ENCODE data around the gene PDE4D. TPM values are rescaled to one million over a fixed set of nuclear protein-coding genes. Genes with fewer than 3 reads are reported as not detected.
A peak's percentile ranks its signal among the peaks of the same experiment; 100 is the strongest.

Gene PDE4D
- polyA plus RNA-seq, 1 donor (not counting 4 experiments of a cell fraction or from before 2014, with no cell fraction given): 3.6 TPM

DNA sequence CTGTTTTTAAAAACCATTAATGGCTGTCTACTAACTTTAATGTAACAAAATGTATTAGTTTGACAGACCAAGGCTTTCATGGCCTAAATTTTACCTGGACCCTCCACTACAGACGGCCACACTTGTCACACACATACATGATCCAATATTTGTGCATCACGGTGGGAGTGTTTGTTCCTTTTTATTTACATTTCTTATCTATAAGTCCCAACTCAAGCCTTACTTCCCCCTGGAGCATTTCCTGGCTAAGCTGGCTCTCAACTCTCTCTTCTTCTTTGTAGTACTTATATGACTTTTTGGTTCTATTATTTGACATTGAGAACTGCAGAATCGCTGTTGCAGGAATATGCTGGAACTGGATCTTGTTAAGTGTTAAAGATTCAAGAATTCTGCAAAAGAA, 776.2 kb downstream of the PDE4D start:
- no peaks in the 10 kb centered on the region for H3K9me1 ChIP-seq (ENCODE audit: control insufficient read depth, extremely low read depth, insufficient read depth, low read length)
- no peaks in the 10 kb centered on the region for H3K9me3 ChIP-seq (ENCODE audit: control insufficient read depth, low read depth, low read length)
- no peak overlapping the region for H3K4me2 ChIP-seq (ENCODE audit: control insufficient read depth, extremely low read depth, insufficient read depth, low read depth, low read length)
- peaks cover 17% of the 10 kb centered on the region for H3K4me1 ChIP-seq (ENCODE audit: control insufficient read depth, extremely low read depth, insufficient read depth, low read length)
- dilution Hi-C loops (cut with MboI; ENCODE audit: extremely low pct_ligation_motif_present, low sequenced_read_pairs): no loop called here
- H3K79me2 ChIP-seq (ENCODE audit: control insufficient read depth, insufficient read depth, low read length): no peaks in the 10 kb centered on the region
- no peak for TF ChIP-seq EZH2 (IDR thresholded peaks at IDR 0.05; ENCODE audit: low read length)
- TF ChIP-seq, protein P1, sequence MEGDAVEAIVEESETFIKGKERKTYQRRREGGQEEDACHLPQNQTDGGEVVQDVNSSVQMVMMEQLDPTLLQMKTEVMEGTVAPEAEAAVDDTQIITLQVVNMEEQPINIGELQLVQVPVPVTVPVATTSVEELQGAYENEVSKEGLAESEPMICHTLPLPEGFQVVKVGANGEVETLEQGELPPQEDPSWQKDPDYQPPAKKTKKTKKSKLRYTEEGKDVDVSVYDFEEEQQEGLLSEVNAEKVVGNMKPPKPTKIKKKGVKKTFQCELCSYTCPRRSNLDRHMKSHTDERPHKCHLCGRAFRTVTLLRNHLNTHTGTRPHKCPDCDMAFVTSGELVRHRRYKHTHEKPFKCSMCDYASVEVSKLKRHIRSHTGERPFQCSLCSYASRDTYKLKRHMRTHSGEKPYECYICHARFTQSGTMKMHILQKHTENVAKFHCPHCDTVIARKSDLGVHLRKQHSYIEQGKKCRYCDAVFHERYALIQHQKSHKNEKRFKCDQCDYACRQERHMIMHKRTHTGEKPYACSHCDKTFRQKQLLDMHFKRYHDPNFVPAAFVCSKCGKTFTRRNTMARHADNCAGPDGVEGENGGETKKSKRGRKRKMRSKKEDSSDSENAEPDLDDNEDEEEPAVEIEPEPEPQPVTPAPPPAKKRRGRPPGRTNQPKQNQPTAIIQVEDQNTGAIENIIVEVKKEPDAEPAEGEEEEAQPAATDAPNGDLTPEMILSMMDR (optimal IDR thresholded peaks at IDR 0.05 in 1 of 3, IDR thresholded peaks at IDR 0.05 in 1 of 3, conservative IDR thresholded peaks at IDR 0.05 in 1 of 3; ENCODE audit: extremely low read depth in 1 of 3, insufficient read depth in 2 of 3, low read length in 3 of 3): no peak
- no peak for DNase-seq (ENCODE audit: low read depth, low spot score)
- H3K9ac ChIP-seq (ENCODE audit: control insufficient read depth, extremely low read depth, insufficient read depth, low read length): no peak overlapping the region
- H4K20me1 ChIP-seq (ENCODE audit: control insufficient read depth, extremely low read depth, insufficient read depth, low read length): no peaks in the 10 kb centered on the region
- no peak overlapping the region for H3K4me3 ChIP-seq (ENCODE audit: control insufficient read depth in 2 of 3, extremely low read depth in 1 of 3, insufficient read depth in 2 of 3, low read depth in 1 of 3, low read length in 3 of 3)
- no peak overlapping the region for H3K27ac ChIP-seq (ENCODE audit: control insufficient read depth, insufficient read depth, low read length)
- H3K36me3 ChIP-seq (ENCODE audit: control insufficient read depth in 2 of 2, extremely low read depth in 1 of 2, insufficient read depth in 2 of 2, low read length in 2 of 2): no peaks in the 10 kb centered on the region
- H3K27me3 ChIP-seq (ENCODE audit: control insufficient read depth, extremely low read depth, insufficient read depth, low read length): no peaks in the 10 kb centered on the region
- FAIRE-seq: no peak
- H2AFZ ChIP-seq (ENCODE audit: control insufficient read depth, low read length): no peak overlapping the region

DNA sequence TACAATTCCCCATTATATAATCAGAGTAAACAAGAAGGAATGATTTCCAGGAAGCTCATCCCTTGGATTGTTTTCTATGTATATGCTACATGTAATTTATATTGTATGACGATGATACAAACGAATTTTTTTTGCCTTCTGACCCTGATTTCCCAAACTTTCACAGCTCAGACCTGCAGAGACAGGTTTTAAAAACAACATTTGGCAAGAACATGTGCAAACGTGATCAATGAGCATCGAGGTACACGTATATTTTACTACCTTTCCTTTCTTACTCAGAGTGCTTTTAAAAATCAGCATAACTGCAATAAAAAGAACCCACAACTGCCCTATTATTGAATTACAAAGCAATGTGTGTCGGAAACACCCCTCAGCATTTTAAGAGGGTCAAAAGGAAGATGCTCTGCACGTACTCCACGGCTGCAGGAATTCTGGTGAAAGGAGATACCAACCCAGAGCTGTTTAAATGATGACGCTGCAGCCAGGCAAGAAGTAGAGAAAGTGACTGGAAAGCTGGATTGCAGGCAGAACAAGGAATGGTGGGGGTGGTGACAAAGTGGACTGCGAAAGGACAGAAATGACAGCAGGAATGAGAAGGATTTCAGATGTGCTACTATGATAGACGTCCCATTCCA, 777.2 kb downstream of the PDE4D start:
- Histone ChIP-seq H3K27ac (ENCODE audit: control insufficient read depth, insufficient read depth, low read length) (peak overlapping the region; percentile 57), H3K27me3 (ENCODE audit: control insufficient read depth, extremely low read depth, insufficient read depth, low read length) (no peaks in the 10 kb centered on the region), H3K9me3 (ENCODE audit: control insufficient read depth, low read depth, low read length) (no peaks in the 10 kb centered on the region), H3K36me3 (ENCODE audit: control insufficient read depth in 2 of 2, extremely low read depth in 1 of 2, insufficient read depth in 2 of 2, low read length in 2 of 2) (no peaks in the 10 kb centered on the region), H3K4me2 (ENCODE audit: control insufficient read depth, extremely low read depth, insufficient read depth, low read depth, low read length) (peak overlapping the region; percentile 87), H3K9me1 (ENCODE audit: control insufficient read depth, extremely low read depth, insufficient read depth, low read length) (no peaks in the 10 kb centered on the region), H3K4me3 (ENCODE audit: control insufficient read depth in 2 of 3, extremely low read depth in 1 of 3, insufficient read depth in 2 of 3, low read depth in 1 of 3, low read length in 3 of 3) (peak overlapping the region in 2 of 3 experiments; percentile 20 to 63), H3K4me1 (ENCODE audit: control insufficient read depth, extremely low read depth, insufficient read depth, low read length) (peaks cover 17% of the 10 kb centered on the region), H2AFZ (ENCODE audit: control insufficient read depth, low read length) (peak overlapping the region; percentile 50), H3K9ac (ENCODE audit: control insufficient read depth, extremely low read depth, insufficient read depth, low read length) (peak overlapping the region; percentile 39), H4K20me1 (ENCODE audit: control insufficient read depth, extremely low read depth, insufficient read depth, low read length) (no peaks in the 10 kb centered on the region), H3K79me2 (ENCODE audit: control insufficient read depth, insufficient read depth, low read length) (no peaks in the 10 kb centered on the region)
- dilution Hi-C loops (cut with MboI; ENCODE audit: extremely low pct_ligation_motif_present, low sequenced_read_pairs): no loop called here
- FAIRE-seq: peak; percentile 57
- DNase-seq (ENCODE audit: low read depth, low spot score): no peak
- TF ChIP-seq, protein P1 (optimal IDR thresholded peaks at IDR 0.05 in 1 of 3, IDR thresholded peaks at IDR 0.05 in 1 of 3, conservative IDR thresholded peaks at IDR 0.05 in 1 of 3; ENCODE audit: extremely low read depth in 1 of 3, insufficient read depth in 2 of 3, low read length in 3 of 3): no peak
- no peak for TF ChIP-seq EZH2 (IDR thresholded peaks at IDR 0.05; ENCODE audit: low read length)
